ENCODE measurements around the gene CDCA3.

The CDCA3 gene

DNA sequence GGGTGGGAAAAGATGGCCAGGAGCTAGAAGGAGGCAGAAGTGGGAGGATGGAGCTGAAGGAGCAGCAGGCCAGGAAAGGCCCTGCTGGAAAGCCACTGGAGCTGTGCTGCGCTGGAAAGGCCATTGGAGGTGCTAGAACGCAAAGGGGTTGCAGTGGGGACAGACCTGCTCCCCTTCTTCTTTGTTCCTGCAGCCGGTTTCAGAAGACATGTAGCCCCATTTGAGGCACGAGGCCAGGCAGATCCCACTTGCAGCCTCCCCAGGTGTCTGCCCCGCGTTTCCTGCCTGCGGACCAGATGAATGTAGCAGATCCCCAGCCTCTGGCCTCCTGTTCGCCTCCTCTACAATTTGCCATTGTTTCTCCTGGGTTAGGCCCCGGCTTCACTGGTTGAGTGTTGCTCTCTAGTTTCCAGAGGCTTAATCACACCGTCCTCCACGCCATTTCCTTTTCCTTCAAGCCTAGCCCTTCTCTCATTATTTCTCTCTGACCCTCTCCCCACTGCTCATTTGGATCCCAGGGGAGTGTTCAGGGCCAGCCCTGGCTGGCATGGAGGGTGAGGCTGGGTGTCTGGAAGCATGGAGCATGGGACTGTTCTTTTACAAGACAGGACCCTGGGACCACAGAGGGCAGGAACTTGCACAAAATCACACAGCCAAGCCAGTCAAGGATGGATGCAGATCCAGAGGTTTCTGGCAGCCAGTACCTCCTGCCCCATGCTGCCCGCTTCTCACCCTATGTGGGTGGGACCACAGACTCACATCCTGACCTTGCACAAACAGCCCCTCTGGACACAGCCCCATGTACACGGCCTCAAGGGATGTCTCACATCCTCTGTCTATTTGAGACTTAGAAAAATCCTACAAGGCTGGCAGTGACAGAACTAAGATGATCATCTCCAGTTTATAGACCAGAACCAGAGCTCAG, 31.7 kb downstream of the CDCA3 start:
- no peak for DNase-seq (ENCODE audit: low read depth)

DNA sequence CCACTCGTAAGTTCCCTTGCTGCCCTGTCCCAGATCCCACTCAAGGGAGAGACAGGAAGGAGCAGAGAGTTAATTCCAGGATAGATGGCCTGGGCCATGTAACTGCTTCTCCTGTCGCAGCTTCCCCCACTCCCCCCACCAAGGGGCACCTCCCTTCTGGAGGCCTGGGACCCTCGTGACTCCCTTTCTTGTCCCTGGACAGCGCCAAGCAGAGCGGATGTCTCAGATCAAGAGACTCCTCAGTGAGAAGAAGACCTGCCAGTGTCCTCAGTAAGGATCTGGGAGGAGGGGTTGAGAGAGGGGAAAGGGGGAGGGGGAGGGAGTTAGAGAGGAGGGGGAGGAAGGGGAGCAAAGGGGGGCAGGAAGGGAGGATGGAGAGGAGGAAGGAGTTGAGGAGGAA, 32.4 kb downstream of the CDCA3 start:
- no peak for DNase-seq (ENCODE audit: low read depth)

DNA sequence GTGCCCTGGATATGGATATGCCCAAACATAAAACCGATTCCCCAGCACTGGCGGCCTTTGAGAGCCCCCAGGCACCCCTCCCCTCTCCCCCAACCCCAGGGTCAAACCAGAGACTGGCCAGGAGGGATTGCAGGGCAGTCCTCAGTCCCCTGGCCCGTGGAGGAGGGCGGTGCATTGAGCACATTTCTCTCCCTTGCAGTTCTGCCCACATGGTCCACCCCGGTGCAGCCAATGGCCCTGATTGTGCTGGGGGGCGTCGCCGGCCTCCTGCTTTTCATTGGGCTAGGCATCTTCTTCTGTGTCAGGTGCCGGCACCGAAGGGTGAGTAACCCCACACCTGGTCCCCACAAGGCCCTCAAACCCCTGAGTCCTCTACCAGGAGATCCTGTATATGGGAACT, 32.9 kb downstream of the CDCA3 start:
- DNase-seq (ENCODE audit: low read depth), result no peak

DNA sequence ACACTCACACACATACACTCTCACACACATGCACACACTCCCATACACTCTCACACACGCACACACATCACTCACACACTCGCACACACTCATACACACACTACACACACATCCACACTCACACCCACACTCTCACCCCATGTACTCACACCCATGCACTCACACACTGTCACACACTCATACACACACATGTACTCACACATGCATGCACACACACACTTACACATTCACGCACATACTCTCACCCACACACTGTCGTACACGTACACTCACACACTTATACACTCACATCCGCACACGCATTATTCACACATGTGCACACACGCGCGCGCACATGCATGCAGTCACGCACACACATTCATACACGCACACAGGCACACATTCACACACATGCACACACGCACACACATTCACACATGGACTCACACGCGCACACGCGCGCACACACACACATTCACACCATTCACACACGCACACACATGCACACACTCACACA, 33.4 kb downstream of the CDCA3 start:
- DNase-seq (ENCODE audit: low read depth), result no peak

DNA sequence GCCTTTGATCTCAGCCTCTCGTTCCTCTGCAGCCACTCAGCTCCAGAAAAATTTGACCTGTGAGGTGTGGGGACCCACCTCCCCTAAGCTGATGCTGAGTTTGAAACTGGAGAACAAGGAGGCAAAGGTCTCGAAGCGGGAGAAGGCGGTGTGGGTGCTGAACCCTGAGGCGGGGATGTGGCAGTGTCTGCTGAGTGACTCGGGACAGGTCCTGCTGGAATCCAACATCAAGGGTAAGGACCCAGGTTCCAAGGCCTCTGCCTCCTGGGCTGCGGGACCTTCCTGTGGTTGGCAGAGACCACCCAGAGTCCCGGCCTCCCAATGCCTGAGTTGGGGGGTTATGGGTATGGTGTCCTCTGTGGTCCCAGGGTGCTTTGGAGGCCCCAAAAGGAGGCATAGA, 34.0 kb downstream of the CDCA3 start:
- DNase-seq (ENCODE audit: low read depth), result no peak

DNA sequence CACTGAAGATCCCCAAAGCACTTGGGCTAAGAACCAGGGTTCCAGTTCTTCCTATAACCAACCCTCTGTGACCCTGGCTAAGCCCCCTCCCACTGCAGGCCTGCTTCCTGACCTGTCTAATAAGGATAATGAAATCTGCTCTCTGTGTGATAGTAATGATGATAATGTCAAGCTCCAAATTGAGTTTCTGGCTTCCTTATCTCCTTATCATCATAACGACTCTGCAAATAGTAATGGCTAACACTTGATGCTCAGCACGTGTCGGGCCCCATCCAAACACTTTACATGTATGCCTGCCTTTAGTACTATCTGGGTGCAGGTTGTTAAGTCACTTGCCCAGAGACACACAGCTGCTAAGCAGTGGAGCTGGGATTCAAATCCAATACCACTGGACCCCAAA, 34.5 kb downstream of the CDCA3 start:
- DNase-seq (ENCODE audit: low read depth), result no peak

DNA sequence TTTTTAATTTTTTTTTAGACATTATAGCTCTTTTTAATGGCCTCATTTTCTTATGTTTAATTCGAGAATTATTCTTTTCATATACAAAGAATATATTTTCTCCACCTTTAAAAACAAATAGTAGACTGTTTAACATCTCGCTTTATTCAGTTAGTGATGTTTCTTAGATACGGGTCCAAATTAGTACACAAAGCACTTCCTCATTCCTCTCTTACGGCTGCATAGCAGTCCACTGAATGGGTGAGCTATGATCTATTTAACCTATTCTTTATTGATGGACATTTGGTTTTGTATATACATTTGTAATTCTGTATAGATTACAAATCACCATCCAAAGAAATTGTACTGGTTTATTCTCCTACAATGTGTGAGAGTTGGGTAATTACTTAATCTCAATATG, 37.7 kb downstream of the CDCA3 start:
- DNase-seq (ENCODE audit: low read depth), result no peak

DNA sequence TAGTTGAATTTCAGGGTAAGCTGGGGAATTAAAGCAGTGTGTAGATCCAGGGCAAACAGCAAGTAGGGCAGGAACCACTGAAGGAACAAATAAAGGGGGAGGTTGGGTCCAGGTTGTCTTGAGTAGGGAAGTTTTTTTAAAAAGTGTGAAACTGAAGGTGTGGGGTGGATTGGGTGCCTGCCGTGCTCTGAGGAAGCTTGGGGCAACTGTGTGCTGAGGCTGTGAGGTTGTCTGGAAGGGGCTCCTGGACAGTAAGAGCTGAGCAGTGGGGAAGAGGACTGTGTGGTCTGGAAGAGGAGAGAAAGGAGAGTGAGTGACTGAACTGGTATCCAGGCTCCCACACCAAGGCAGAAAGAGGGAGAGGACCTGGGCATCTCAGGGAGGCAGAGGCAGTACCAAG, 40.3 kb downstream of the CDCA3 start:
- no peak for DNase-seq (ENCODE audit: low read depth)

DNA sequence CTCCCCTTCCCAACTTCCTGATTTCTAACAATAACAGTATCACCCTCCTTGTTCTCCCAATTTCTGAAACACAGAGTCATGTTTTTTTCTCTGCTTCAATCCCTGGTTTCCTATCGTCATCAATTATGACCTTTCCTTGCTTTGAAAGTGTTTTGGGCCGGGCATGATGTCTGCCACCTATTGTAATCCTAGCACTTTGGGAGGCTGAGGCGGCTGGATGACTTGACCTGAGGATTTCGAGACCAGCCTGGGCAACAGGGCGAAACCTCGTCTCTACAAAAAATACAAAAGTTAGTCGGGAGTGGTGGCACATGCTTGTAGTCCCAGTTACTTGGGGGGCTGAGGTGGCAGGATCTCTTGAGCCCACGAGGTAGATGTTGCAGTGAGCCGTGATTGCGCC, 42.0 kb downstream of the CDCA3 start:
- no peak for DNase-seq (ENCODE audit: low read depth)

DNA sequence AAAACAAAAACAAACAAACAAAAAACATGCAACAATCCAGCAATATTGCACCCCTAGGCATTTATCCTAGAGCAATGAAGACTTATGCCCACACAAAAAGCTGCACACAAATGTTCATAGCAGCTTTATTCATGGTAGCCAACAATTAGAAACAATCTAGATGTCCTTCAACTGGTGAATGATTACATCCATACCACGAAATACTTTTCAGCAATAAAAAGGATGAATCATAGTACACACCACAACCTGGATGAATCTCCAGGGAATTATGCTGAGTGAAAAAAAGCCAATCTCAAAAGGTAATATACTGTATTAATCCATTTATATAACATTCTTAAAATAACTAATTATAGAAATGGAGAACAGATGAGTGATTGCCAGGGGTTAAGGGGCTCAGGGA, 43.9 kb downstream of the CDCA3 start:
- no peak for DNase-seq (ENCODE audit: low read depth)

DNA sequence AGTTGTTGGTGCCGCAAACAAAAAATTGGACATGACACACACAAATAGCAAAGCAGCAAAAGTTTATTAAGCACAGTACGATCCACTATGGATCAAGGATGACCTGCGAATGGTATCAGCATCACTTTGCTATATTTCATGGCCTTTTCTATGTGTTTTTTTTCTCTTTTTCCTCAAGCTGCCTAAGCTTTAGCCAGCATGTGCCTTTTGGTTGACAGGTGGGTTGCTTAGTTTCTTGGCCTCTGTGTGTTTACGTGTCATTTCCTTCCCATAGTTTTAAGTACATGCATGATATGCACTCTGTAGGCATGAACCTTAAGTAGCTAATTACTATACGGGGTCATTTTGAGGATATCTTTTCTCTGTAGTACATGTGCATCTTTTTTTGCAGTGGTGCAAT, 51.9 kb downstream of the CDCA3 start:
- no peak for DNase-seq (ENCODE audit: low read depth)

Measured in activated T-helper 9 cell treated with anti-CD3 and anti-CD28 coated beads, Interleukin-2, amount 50 U/mL, for 16 hours (primary cell).